Kidney (tissue), 14 donors: Measurements from ENCODE around the gene APOL3. TPM values are rescaled to one million over a fixed set of nuclear protein-coding genes. Genes with fewer than 3 reads are reported as not detected.

Experiments
- DNase-seq, 5 donors: peaks; one replicate each; pipeline ENCODE4 v3.0.0-alpha.2; 2013 to 2020
- FAIRE-seq: peaks from 2 replicates; lab custom pipeline; 2012; peaks lifted over from hg19 to GRCh38; lab: Jason Lieb, UNC
- H3K27ac ChIP-seq, 2 donors: one replicate each; pipeline ENCODE4 v1.7.0; 2013; ENCODE audit warnings: low read depth in 2 of 2, low read length in 2 of 2, inconsistent platforms in 1 of 2
- H3K27me3 ChIP-seq: one replicate; pipeline ENCODE4 v1.7.1; 2013; ENCODE audit warnings: low read length, inconsistent platforms; ENCODE audit not compliant: control insufficient read depth, insufficient read depth
- H3K36me3 ChIP-seq, 3 donors: one replicate each; pipeline versions ENCODE4 v1.7.0 to v1.7.1; 2013; ENCODE audit warnings: low read length in 3 of 3, control low read depth in 1 of 3, inconsistent platforms in 1 of 3; ENCODE audit not compliant: insufficient read depth in 3 of 3, control insufficient read depth in 2 of 3
- H3K4me1 ChIP-seq, 3 donors: one replicate each; pipeline versions ENCODE4 v1.7.0 to v1.7.1; 2013; ENCODE audit warnings: low read length in 3 of 3, inconsistent platforms in 1 of 3, low read depth in 1 of 3; ENCODE audit not compliant: control insufficient read depth in 2 of 3, insufficient read depth in 2 of 3
- H3K4me3 ChIP-seq, 3 donors: one replicate each; pipeline versions ENCODE4 v1.7.0 to v1.8.1; 2013; ENCODE audit warnings: low read length in 3 of 3, control low read depth in 1 of 3, inconsistent platforms in 1 of 3
- H3K9ac ChIP-seq, 3 donors: one replicate each; pipeline versions ENCODE4 v1.7.0 to v1.7.1; 2013; ENCODE audit warnings: low read length in 3 of 3, control low read depth in 1 of 3, inconsistent platforms in 1 of 3
- H3K9me3 ChIP-seq, 3 donors: one replicate each; pipeline versions ENCODE4 v1.7.0 to v1.7.1; 2013; ENCODE audit warnings: low read length in 3 of 3, control low read depth in 1 of 3, inconsistent platforms in 1 of 3; ENCODE audit not compliant: control insufficient read depth in 2 of 3, insufficient read depth in 1 of 3
- intact Hi-C: fragments of 100-400 bp; cut with DNase I; formaldehyde crosslinking; loops from one replicate; pipeline ENCODE4 v1.11.1; 2022
- polyA plus RNA-seq: library from polyadenylated mRNA; stranded (reverse); fragments of 350-450 nt; fragmentation: Illumina TruSeq; extraction: RNeasy Lipid Tissue Mini Kit (QIAGEN cat#74804); gene quantifications from one replicate; pipeline ENCODE4 v1.2.3, GENCODE V29; 2014; ENCODE audit warnings: low read depth, low replicate concordance; ENCODE audit not compliant: insufficient read depth
- total RNA-seq: library from RNA; stranded (reverse); fragmentation: NEBNext Ultra II Directional; extraction: Animal tissue kit (Norgen Biotek cat#: 25700); gene quantifications from one replicate; pipeline ENCODE4 v1.2.1, GENCODE V29; 2021
- TF ChIP-seq, protein P1 (sequence below): IDR thresholded peaks from 3 replicates; pipeline ENCODE4 v1.5.1; 2012; ENCODE audit warnings: mild to moderate bottlenecking, moderate library complexity, borderline replicate concordance; ENCODE audit not compliant: insufficient read depth; ENCODE audit errors: extremely low read depth
- donor health status: control.
- donor health status: control.
- donor health status: control.
- donor health status: control.
- donor health status: control.
- donor health status: DM: yes; HTN: yes; CAD: no.
- donor health status: Normal renal cell carcinoma (clear cell type).

APOL3 gene
- total and polyA plus RNA-seq, 2 donors from 2014 or later: 25.1 to 43.7 TPM

DNA sequence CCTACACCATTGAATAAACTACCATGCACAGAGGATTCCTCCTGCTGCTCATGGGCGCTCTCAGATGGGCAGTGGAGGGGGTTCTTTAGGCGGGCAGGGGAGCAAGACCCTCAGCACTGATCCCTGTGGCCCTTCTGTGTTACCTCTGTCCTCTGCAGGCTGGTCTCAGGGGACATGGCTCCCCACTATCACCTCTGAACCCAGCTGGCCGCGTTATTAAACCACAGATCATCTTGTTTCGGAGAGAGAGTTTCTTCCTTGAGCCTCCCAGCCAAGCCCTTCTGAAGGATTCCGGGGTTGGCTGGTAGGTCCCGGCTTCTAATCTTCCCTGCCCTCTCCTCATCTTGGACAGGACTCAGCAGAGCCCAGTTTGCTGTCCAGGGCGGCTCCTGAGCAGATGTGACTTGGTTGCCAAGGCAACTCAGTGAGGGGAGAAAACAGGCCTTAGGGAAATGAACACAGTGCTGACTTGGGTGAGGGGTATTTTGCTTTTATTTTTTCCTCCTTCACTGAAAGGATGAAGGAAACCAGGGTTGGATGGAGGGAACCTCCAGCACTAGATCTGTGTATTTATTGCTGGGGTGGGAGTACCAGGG lies 13.3 kb downstream of the APOL3 start:
- peak in 4 of 5 donors; percentile 45 to 57 (median 48) for DNase-seq
- no peaks in the 10 kb centered on the region for H3K27me3 ChIP-seq
- H3K9ac ChIP-seq: no peak overlapping the region
- no peak overlapping the region for H3K4me3 ChIP-seq
- FAIRE-seq: no peak
- H3K36me3 ChIP-seq: no peaks in the 10 kb centered on the region
- H3K4me1 ChIP-seq: peaks cover 0 to 25% (median 5%) of the 10 kb centered on the region in 3 donors
- TF ChIP-seq, protein P1, sequence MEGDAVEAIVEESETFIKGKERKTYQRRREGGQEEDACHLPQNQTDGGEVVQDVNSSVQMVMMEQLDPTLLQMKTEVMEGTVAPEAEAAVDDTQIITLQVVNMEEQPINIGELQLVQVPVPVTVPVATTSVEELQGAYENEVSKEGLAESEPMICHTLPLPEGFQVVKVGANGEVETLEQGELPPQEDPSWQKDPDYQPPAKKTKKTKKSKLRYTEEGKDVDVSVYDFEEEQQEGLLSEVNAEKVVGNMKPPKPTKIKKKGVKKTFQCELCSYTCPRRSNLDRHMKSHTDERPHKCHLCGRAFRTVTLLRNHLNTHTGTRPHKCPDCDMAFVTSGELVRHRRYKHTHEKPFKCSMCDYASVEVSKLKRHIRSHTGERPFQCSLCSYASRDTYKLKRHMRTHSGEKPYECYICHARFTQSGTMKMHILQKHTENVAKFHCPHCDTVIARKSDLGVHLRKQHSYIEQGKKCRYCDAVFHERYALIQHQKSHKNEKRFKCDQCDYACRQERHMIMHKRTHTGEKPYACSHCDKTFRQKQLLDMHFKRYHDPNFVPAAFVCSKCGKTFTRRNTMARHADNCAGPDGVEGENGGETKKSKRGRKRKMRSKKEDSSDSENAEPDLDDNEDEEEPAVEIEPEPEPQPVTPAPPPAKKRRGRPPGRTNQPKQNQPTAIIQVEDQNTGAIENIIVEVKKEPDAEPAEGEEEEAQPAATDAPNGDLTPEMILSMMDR: no peak
- intact Hi-C loops: no loop called here
- H3K27ac ChIP-seq: peak overlapping the region in 1 of 2 donors; percentile 23
- H3K9me3 ChIP-seq: no peaks in the 10 kb centered on the region

DNA sequence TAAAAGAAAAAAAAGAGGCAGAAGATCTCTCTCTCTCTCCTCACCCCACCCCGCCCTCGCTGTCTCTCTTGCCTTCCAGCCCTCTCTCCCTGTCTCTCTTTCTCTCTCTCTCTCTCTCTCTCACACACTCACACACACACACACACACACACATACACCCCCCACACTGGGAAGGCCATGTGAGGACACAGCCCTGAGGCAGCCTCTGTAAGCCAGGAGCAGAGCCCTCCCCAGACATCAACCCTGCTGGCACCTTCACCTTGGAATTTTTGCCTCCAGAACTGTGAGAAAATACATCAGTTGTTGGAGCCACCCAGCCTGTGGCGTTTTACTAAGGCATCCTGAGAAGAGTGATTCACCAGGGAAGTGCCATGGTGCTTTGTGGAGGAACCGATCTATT lies 14.7 kb downstream of the APOL3 start:
- Histone ChIP-seq H3K9me3 (no peaks in the 10 kb centered on the region), H3K27ac (no peak overlapping the region), H3K27me3 (no peaks in the 10 kb centered on the region), H3K9ac (no peak overlapping the region), H3K36me3 (no peaks in the 10 kb centered on the region), H3K4me3 (no peak overlapping the region), H3K4me1 (peaks cover 0 to 19% (median 5%) of the 10 kb centered on the region in 3 donors)
- DNase-seq (no peak), FAIRE-seq (no peak)
- intact Hi-C loops: no loop called here
- TF ChIP-seq, protein P1: no peak

DNA sequence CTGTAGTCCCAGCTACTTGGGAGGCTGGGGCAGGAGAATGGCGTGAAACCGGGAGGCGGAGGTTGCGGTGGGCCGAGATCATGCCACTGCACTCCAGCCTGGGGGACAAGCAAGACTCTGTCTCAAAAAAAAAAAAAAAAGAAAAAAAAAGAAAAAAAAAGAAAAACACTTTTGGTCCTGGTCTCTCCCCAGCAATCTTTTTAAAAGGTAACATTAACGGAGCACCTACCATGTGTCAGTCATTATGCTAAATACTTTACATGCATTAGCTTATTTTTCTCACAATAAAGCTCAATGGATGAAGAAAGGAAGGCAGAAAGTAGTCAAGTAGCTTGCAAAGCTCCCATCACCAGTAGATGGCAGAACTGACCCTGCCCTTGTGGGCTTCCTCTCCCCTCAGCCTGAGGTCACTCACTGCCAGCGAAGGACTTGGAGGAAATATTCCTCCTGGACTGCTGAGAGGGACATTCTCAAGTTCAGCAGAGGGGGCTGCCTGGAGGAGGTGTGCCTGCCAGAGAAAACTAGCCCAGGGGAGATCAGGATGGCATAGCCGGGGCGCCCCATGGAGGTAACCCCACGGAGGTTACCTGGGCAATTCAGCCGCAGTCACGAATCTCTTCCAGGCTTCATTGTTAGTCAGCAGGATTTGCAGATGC lies 15.5 kb downstream of the APOL3 start:
- Histone ChIP-seq H3K4me1 (peaks cover 0 to 12% (median 5%) of the 10 kb centered on the region in 3 donors), H3K36me3 (no peaks in the 10 kb centered on the region), H3K9ac (no peak overlapping the region), H3K9me3 (no peaks in the 10 kb centered on the region), H3K4me3 (no peak overlapping the region), H3K27me3 (no peaks in the 10 kb centered on the region), H3K27ac (no peak overlapping the region)
- intact Hi-C loops: no loop called here
- DNase-seq (peak; percentile 84 to 92 (median 86)), FAIRE-seq (peak; percentile 84)
- TF ChIP-seq, protein P1: peak; percentile 53
